Left lung (tissue), 10 donors: ENCODE measurements around the gene UST. TPM values are rescaled to one million over a fixed set of nuclear protein-coding genes. Genes with fewer than 3 reads are reported as not detected.
A peak's percentile ranks its signal among the peaks of the same experiment; 100 is the strongest.

Source experiments
- ATAC-seq: fragments of 200-7000 bp; cut with Tn5 transposase; one replicate; pipeline ENCODE4 v1.9.1; 2020; ENCODE audit warnings: moderate library complexity
- DNase-seq, 4 donors: peaks; one replicate each; pipeline ENCODE4 v3.0.0-alpha.2; 2013 to 2020
- H3K27ac ChIP-seq, 2 donors: fragments of 200-600 bp; sonication (generic) in 1 of 2; one replicate each; pipeline versions ENCODE4 v1.5.0 to v1.8.0; 2020 to 2021
- H3K27me3 ChIP-seq, 2 donors: fragments of 200-600 bp; sonication (generic) in 1 of 2; one replicate each; pipeline versions ENCODE4 v1.5.0 to v1.8.0; 2020 to 2021
- H3K36me3 ChIP-seq, 2 donors: fragments of 200-600 bp; sonication (generic) in 1 of 2; one replicate each; pipeline versions ENCODE4 v1.5.0 to v1.8.0; 2020 to 2021
- H3K4me1 ChIP-seq, 2 donors: fragments of 200-600 bp; one replicate each; pipeline ENCODE4 v1.8.0; 2021
- H3K4me3 ChIP-seq, 2 donors: fragments of 200-600 bp; sonication (generic) in 1 of 2; one replicate each; pipeline versions ENCODE4 v1.5.0 to v1.8.0; 2020 to 2021; ENCODE audit warnings: mild to moderate bottlenecking in 1 of 2
- H3K9me3 ChIP-seq, 2 donors: fragments of 200-600 bp; sonication (generic) in 1 of 2; one replicate each; pipeline versions ENCODE4 v1.5.0 to v1.8.0; 2020 to 2021
- CTCF ChIP-seq, 2 donors: fragments of 200-600 bp; sonication (generic) in 1 of 2; IDR thresholded peaks; one replicate each; pipeline versions ENCODE4 v1.5.0 to v1.8.0; 2021; ENCODE audit warnings: antibody characterized with exemption in 2 of 2
- intact Hi-C, 2 donors: fragments of 100-400 bp; cut with DNase I; formaldehyde crosslinking; loops; one replicate each; pipeline versions ENCODE4 v1.11.2 to v1.14.2; 2022
- polyA plus RNA-seq, 6 donors: library from polyadenylated mRNA; unstranded; fragments of 120-200 nt; gene quantifications; one replicate each; pipeline ENCODE4 v1.2.1, GENCODE V29; 2013; ENCODE audit not compliant: insufficient read length in 6 of 6
- total RNA-seq, 2 donors: library from RNA; stranded (reverse); fragmentation: NEBNext Ultra II Directional; extraction: Animal tissue kit (Norgen Biotek cat#: 25700); gene quantifications; one replicate each; pipeline ENCODE4 v1.2.1, GENCODE V29; 2021
- donor health status: DM: no; HTN: yes; CAD: no.
- donor health status: DM: no; HTN: no; CAD: no.

UST gene
- total and polyA plus RNA-seq, 8 donors = 7.4 to 17.0 (median 9.5) TPM

- Histone ChIP-seq H3K4me1 (no peaks in the 10 kb centered on the region), H3K9me3 (no peaks in the 10 kb centered on the region), H3K36me3 (no peaks in the 10 kb centered on the region), H3K27me3 (no peaks in the 10 kb centered on the region), H3K4me3 (no peak overlapping the region), H3K27ac (no peak overlapping the region)
- TF ChIP-seq CTCF (IDR thresholded peaks at IDR 0.05) = no peak
- DNase-seq = no peak
- intact Hi-C loops = no loop called here
- no peak for ATAC-seq
Observed at GRCh38 chr6:148803979-148804378, 57.1 kb downstream of the UST start.

- ATAC-seq (peak; percentile 63), DNase-seq (peak in 1 of 4 donors; percentile 26)
- H3K27ac ChIP-seq = no peak overlapping the region
Observed at GRCh38 chr6:148805777-148806176, 58.9 kb downstream of the UST start.

GRCh38 chr6:148807784-148808183 is 61.0 kb downstream of the UST start:
- intact Hi-C loops = no loop called here
- no peaks in the 10 kb centered on the region for H3K9me3 ChIP-seq
- no peaks in the 10 kb centered on the region for H3K36me3 ChIP-seq
- no peak for TF ChIP-seq CTCF (IDR thresholded peaks at IDR 0.05)
- no peak for DNase-seq
- H3K4me1 ChIP-seq = no peaks in the 10 kb centered on the region
- no peak for ATAC-seq
- H3K4me3 ChIP-seq = no peak overlapping the region
- H3K27me3 ChIP-seq = no peaks in the 10 kb centered on the region
- no peak overlapping the region for H3K27ac ChIP-seq

More at GRCh38 chr6:148805777-148806176, 58.9 kb downstream of the UST start:
- intact Hi-C loops = no loop called here
- no peaks in the 10 kb centered on the region for H3K27me3 ChIP-seq
- no peaks in the 10 kb centered on the region for H3K9me3 ChIP-seq
- H3K4me1 ChIP-seq = no peaks in the 10 kb centered on the region
- H3K36me3 ChIP-seq = no peaks in the 10 kb centered on the region
- no peak overlapping the region for H3K4me3 ChIP-seq
- TF ChIP-seq CTCF (IDR thresholded peaks at IDR 0.05) = no peak

- Histone ChIP-seq H3K4me3 (no peak overlapping the region), H3K27me3 (no peaks in the 10 kb centered on the region), H3K4me1 (no peaks in the 10 kb centered on the region), H3K9me3 (no peaks in the 10 kb centered on the region), H3K27ac (no peak overlapping the region), H3K36me3 (no peaks in the 10 kb centered on the region)
- intact Hi-C loops = no loop called here
- TF ChIP-seq CTCF (IDR thresholded peaks at IDR 0.05) = no peak
- no peak for DNase-seq
- ATAC-seq = no peak
Observed at GRCh38 chr6:148808786-148809304, 62.0 kb downstream of the UST start.

GRCh38 chr6:148811459-148811858 is 64.6 kb downstream of the UST start:
- peaks cover 0 to 3% of the 10 kb centered on the region in 2 donors for H3K9me3 ChIP-seq

More at GRCh38 chr6:148811459-148811858, 64.6 kb downstream of the UST start:
- Histone ChIP-seq H3K27me3 (no peaks in the 10 kb centered on the region), H3K4me3 (no peak overlapping the region), H3K4me1 (no peaks in the 10 kb centered on the region), H3K36me3 (no peaks in the 10 kb centered on the region), H3K27ac (no peak overlapping the region)
- no peak for DNase-seq
- no peak for TF ChIP-seq CTCF (IDR thresholded peaks at IDR 0.05)
- no peak for ATAC-seq
- intact Hi-C loops = no loop called here
